ENCODE data around the gene LSG1.
A peak's percentile ranks its signal among the peaks of the same experiment; 100 is the strongest.

The LSG1 gene

GRCh38 chr3:194657439-194657838 lies 14.6 kb downstream of the LSG1 start:
- no peaks in the 10 kb centered on the region for H3K4me1 ChIP-seq (ENCODE audit: control insufficient read depth, insufficient read depth, low read length, unreplicated experiment)

GRCh38 chr3:194654443-194654842 lies 17.5 kb downstream of the LSG1 start:
- no peaks in the 10 kb centered on the region for H3K79me2 ChIP-seq (ENCODE audit: control insufficient read depth, insufficient read depth, low read length, unreplicated experiment)
- no peak overlapping the region for H3K27ac ChIP-seq (ENCODE audit: low read depth, low read length)
- H3K4me3 ChIP-seq (ENCODE audit: low read depth, low read length), result no peak overlapping the region
- H3K36me3 ChIP-seq (ENCODE audit: insufficient read depth, low read length), result peaks cover 53% of the 10 kb centered on the region
- H2AFZ ChIP-seq (ENCODE audit: low read length, unreplicated experiment), result no peak overlapping the region
- H3K4me1 ChIP-seq (ENCODE audit: control insufficient read depth, insufficient read depth, low read length, unreplicated experiment), result no peaks in the 10 kb centered on the region
- H3K27me3 ChIP-seq (ENCODE audit: insufficient read depth, low read length), result no peaks in the 10 kb centered on the region

More at GRCh38 chr3:194657439-194657838, 14.6 kb downstream of the LSG1 start:
- H3K4me3 ChIP-seq (ENCODE audit: low read depth, low read length), result no peak overlapping the region
- no peaks in the 10 kb centered on the region for H3K27me3 ChIP-seq (ENCODE audit: insufficient read depth, low read length)
- H3K36me3 ChIP-seq (ENCODE audit: insufficient read depth, low read length), result peaks cover 39% of the 10 kb centered on the region
- H2AFZ ChIP-seq (ENCODE audit: low read length, unreplicated experiment), result no peak overlapping the region
- no peak overlapping the region for H3K27ac ChIP-seq (ENCODE audit: low read depth, low read length)
- no peaks in the 10 kb centered on the region for H3K79me2 ChIP-seq (ENCODE audit: control insufficient read depth, insufficient read depth, low read length, unreplicated experiment)

GRCh38 chr3:194647747-194648146 lies 24.2 kb downstream of the LSG1 start:
- Histone ChIP-seq H3K79me2 (ENCODE audit: control insufficient read depth, insufficient read depth, low read length, unreplicated experiment) (peaks cover 2% of the 10 kb centered on the region), H3K27ac (ENCODE audit: low read depth, low read length) (no peak overlapping the region), H3K36me3 (ENCODE audit: insufficient read depth, low read length) (peaks cover 68% of the 10 kb centered on the region), H3K4me1 (ENCODE audit: control insufficient read depth, insufficient read depth, low read length, unreplicated experiment) (no peaks in the 10 kb centered on the region), H2AFZ (ENCODE audit: low read length, unreplicated experiment) (no peak overlapping the region), H3K27me3 (ENCODE audit: insufficient read depth, low read length) (no peaks in the 10 kb centered on the region), H3K4me3 (ENCODE audit: low read depth, low read length) (no peak overlapping the region)

- peaks cover 6% of the 10 kb centered on the region for H3K79me2 ChIP-seq (ENCODE audit: control insufficient read depth, insufficient read depth, low read length, unreplicated experiment)
- peaks cover 30% of the 10 kb centered on the region for H3K4me1 ChIP-seq (ENCODE audit: control insufficient read depth, insufficient read depth, low read length, unreplicated experiment)
- H2AFZ ChIP-seq (ENCODE audit: low read length, unreplicated experiment), result no peak overlapping the region
- no peaks in the 10 kb centered on the region for H3K27me3 ChIP-seq (ENCODE audit: insufficient read depth, low read length)
- H3K27ac ChIP-seq (ENCODE audit: low read depth, low read length), result no peak overlapping the region
- no peak overlapping the region for H3K4me3 ChIP-seq (ENCODE audit: low read depth, low read length)
- H3K36me3 ChIP-seq (ENCODE audit: insufficient read depth, low read length), result peaks cover 47% of the 10 kb centered on the region
Measured at GRCh38 chr3:194642769-194643168, 29.2 kb downstream of the LSG1 start.

- Histone ChIP-seq H3K36me3 (ENCODE audit: insufficient read depth, low read length) (peaks cover 38% of the 10 kb centered on the region), H3K4me1 (ENCODE audit: control insufficient read depth, insufficient read depth, low read length, unreplicated experiment) (peaks cover 34% of the 10 kb centered on the region), H3K27ac (ENCODE audit: low read depth, low read length) (peak overlapping the region; percentile 91), H3K27me3 (ENCODE audit: insufficient read depth, low read length) (no peaks in the 10 kb centered on the region), H3K79me2 (ENCODE audit: control insufficient read depth, insufficient read depth, low read length, unreplicated experiment) (peaks cover 14% of the 10 kb centered on the region), H2AFZ (ENCODE audit: low read length, unreplicated experiment) (no peak overlapping the region), H3K4me3 (ENCODE audit: low read depth, low read length) (no peak overlapping the region)
Measured at GRCh38 chr3:194640829-194641228, 31.2 kb downstream of the LSG1 start.

GRCh38 chr3:194638991-194639605 lies 32.9 kb downstream of the LSG1 start:
- Histone ChIP-seq H2AFZ (ENCODE audit: low read length, unreplicated experiment) (no peak overlapping the region), H3K79me2 (ENCODE audit: control insufficient read depth, insufficient read depth, low read length, unreplicated experiment) (peaks cover 14% of the 10 kb centered on the region), H3K4me1 (ENCODE audit: control insufficient read depth, insufficient read depth, low read length, unreplicated experiment) (peaks cover 43% of the 10 kb centered on the region), H3K4me3 (ENCODE audit: low read depth, low read length) (no peak overlapping the region), H3K27me3 (ENCODE audit: insufficient read depth, low read length) (no peaks in the 10 kb centered on the region), H3K36me3 (ENCODE audit: insufficient read depth, low read length) (peaks cover 27% of the 10 kb centered on the region), H3K27ac (ENCODE audit: low read depth, low read length) (peak overlapping the region; percentile 91)

GRCh38 chr3:194637541-194638400 lies 34.2 kb downstream of the LSG1 start:
- no peak overlapping the region for H3K4me3 ChIP-seq (ENCODE audit: low read depth, low read length)
- no peak overlapping the region for H3K27ac ChIP-seq (ENCODE audit: low read depth, low read length)
- H3K36me3 ChIP-seq (ENCODE audit: insufficient read depth, low read length), result peaks cover 16% of the 10 kb centered on the region
- H3K79me2 ChIP-seq (ENCODE audit: control insufficient read depth, insufficient read depth, low read length, unreplicated experiment), result peaks cover 14% of the 10 kb centered on the region
- peaks cover 43% of the 10 kb centered on the region for H3K4me1 ChIP-seq (ENCODE audit: control insufficient read depth, insufficient read depth, low read length, unreplicated experiment)
- no peaks in the 10 kb centered on the region for H3K27me3 ChIP-seq (ENCODE audit: insufficient read depth, low read length)
- no peak overlapping the region for H2AFZ ChIP-seq (ENCODE audit: low read length, unreplicated experiment)

GRCh38 chr3:194637066-194637465 lies 34.9 kb downstream of the LSG1 start:
- H3K27me3 ChIP-seq (ENCODE audit: insufficient read depth, low read length), result no peaks in the 10 kb centered on the region
- H3K4me3 ChIP-seq (ENCODE audit: low read depth, low read length), result no peak overlapping the region
- no peak overlapping the region for H2AFZ ChIP-seq (ENCODE audit: low read length, unreplicated experiment)
- peaks cover 14% of the 10 kb centered on the region for H3K36me3 ChIP-seq (ENCODE audit: insufficient read depth, low read length)
- no peak overlapping the region for H3K27ac ChIP-seq (ENCODE audit: low read depth, low read length)
- H3K4me1 ChIP-seq (ENCODE audit: control insufficient read depth, insufficient read depth, low read length, unreplicated experiment), result peaks cover 49% of the 10 kb centered on the region
- peaks cover 20% of the 10 kb centered on the region for H3K79me2 ChIP-seq (ENCODE audit: control insufficient read depth, insufficient read depth, low read length, unreplicated experiment)

- Histone ChIP-seq H3K4me1 (ENCODE audit: control insufficient read depth, insufficient read depth, low read length, unreplicated experiment) (peaks cover 23% of the 10 kb centered on the region), H3K27me3 (ENCODE audit: insufficient read depth, low read length) (no peaks in the 10 kb centered on the region), H3K79me2 (ENCODE audit: control insufficient read depth, insufficient read depth, low read length, unreplicated experiment) (peaks cover 43% of the 10 kb centered on the region), H3K36me3 (ENCODE audit: insufficient read depth, low read length) (peaks cover 24% of the 10 kb centered on the region), H3K27ac (ENCODE audit: low read depth, low read length) (peak within 1 kb of the TSS; percentile 81), H2AFZ (ENCODE audit: low read length, unreplicated experiment) (peak within 1 kb of the TSS; percentile 65), H3K4me3 (ENCODE audit: low read depth, low read length) (peak within 1 kb of the TSS; percentile 94)
Measured at GRCh38 chr3:194633349-194634004, 38.5 kb downstream of the LSG1 start, which contains the start of gene TMEM44. Gene TMEM44 (minus strand): TSS chr3:194633419. CDS start chr3:194633215, 204 bp downstream.

- peaks cover 29% of the 10 kb centered on the region for H3K36me3 ChIP-seq (ENCODE audit: insufficient read depth, low read length)
- H3K4me3 ChIP-seq (ENCODE audit: low read depth, low read length), result peak overlapping the region; percentile 94
- no peaks in the 10 kb centered on the region for H3K27me3 ChIP-seq (ENCODE audit: insufficient read depth, low read length)
- H3K79me2 ChIP-seq (ENCODE audit: control insufficient read depth, insufficient read depth, low read length, unreplicated experiment), result peaks cover 47% of the 10 kb centered on the region
- H2AFZ ChIP-seq (ENCODE audit: low read length, unreplicated experiment), result peak overlapping the region; percentile 65
- H3K4me1 ChIP-seq (ENCODE audit: control insufficient read depth, insufficient read depth, low read length, unreplicated experiment), result peaks cover 21% of the 10 kb centered on the region
- H3K27ac ChIP-seq (ENCODE audit: low read depth, low read length), result peak overlapping the region; percentile 81
Measured at GRCh38 chr3:194632809-194633348, 39.1 kb downstream of the LSG1 start.
